H4 (cell line): ENCODE data around the gene FNDC3B. TPM values are rescaled to one million over a fixed set of nuclear protein-coding genes. Genes with fewer than 3 reads are reported as not detected.
"Not testable (repeated sequence)": the region's sequence is repeated elsewhere in the genome, so short reads cannot be mapped to it uniquely, and the experiment has no call there.

Experiments used
- DNase-seq: peaks from one replicate; pipeline ENCODE4 v3.0.0-alpha.2; 2015; ENCODE audit warnings: low spot score
- total RNA-seq: library from RNA; depleted of rRNA; stranded (reverse); fragments of >200 nt; shearing (Covaris generic); gene quantifications from 2 replicates; pipeline ENCODE4 v1.2.3, GENCODE V29; 2014

The FNDC3B gene
- total RNA-seq, 1 experiment from 2014 or later: 65.8 TPM

GRCh38 chr3:172031996-172032395, 7.4 kb upstream of the FNDC3B start:
- DNase-seq: no peak

- no peak for DNase-seq
Observed at GRCh38 chr3:172033396-172033795, 6.0 kb upstream of the FNDC3B start.

- peak; percentile 52 for DNase-seq
Observed at GRCh38 chr3:172034786-172035685, 4.3 kb upstream of the FNDC3B start.

GRCh38 chr3:172036541-172037215, 2.7 kb upstream of the FNDC3B start:
- DNase-seq: no peak

- DNase-seq: no peak
Observed at GRCh38 chr3:172038798-172039435, 461 bp upstream of the FNDC3B start.

GRCh38 chr3:172040078-172040980, 951 bp downstream of the FNDC3B start:
- DNase-seq: peak; percentile 84

GRCh38 chr3:172040981-172041963, 1.9 kb downstream of the FNDC3B start:
- peak; percentile 65 for DNase-seq

- DNase-seq: no peak
Observed at GRCh38 chr3:172042136-172042662, 2.8 kb downstream of the FNDC3B start.

GRCh38 chr3:172042663-172043179, 3.3 kb downstream of the FNDC3B start:
- not testable (repeated sequence) for DNase-seq

- no peak for DNase-seq
Observed at GRCh38 chr3:172043233-172043632, 3.9 kb downstream of the FNDC3B start.

- no peak for DNase-seq
Observed at GRCh38 chr3:172043766-172044165, 4.4 kb downstream of the FNDC3B start.

- no peak for DNase-seq
Observed at GRCh38 chr3:172044833-172045585, 5.6 kb downstream of the FNDC3B start.

- DNase-seq: no peak
Observed at GRCh38 chr3:172046268-172046915, 7.0 kb downstream of the FNDC3B start.

GRCh38 chr3:172047567-172048115, 8.3 kb downstream of the FNDC3B start:
- no peak for DNase-seq

- DNase-seq: no peak
Observed at GRCh38 chr3:172048599-172048998, 9.2 kb downstream of the FNDC3B start.

GRCh38 chr3:172051310-172051956, 12.1 kb downstream of the FNDC3B start:
- no peak for DNase-seq

- DNase-seq: no peak
Observed at GRCh38 chr3:172051957-172052354, 12.6 kb downstream of the FNDC3B start.

- DNase-seq: no peak
Observed at GRCh38 chr3:172052405-172052804, 13.0 kb downstream of the FNDC3B start.
